ENCODE data around the gene SCN3A. TPM values are rescaled to one million over a fixed set of nuclear protein-coding genes. Genes with fewer than 3 reads are reported as not detected.

The SCN3A gene
- total RNA-seq: under 1 TPM in 1 of 2 donors, not detected in 1; 0.24 TPM

DNA sequence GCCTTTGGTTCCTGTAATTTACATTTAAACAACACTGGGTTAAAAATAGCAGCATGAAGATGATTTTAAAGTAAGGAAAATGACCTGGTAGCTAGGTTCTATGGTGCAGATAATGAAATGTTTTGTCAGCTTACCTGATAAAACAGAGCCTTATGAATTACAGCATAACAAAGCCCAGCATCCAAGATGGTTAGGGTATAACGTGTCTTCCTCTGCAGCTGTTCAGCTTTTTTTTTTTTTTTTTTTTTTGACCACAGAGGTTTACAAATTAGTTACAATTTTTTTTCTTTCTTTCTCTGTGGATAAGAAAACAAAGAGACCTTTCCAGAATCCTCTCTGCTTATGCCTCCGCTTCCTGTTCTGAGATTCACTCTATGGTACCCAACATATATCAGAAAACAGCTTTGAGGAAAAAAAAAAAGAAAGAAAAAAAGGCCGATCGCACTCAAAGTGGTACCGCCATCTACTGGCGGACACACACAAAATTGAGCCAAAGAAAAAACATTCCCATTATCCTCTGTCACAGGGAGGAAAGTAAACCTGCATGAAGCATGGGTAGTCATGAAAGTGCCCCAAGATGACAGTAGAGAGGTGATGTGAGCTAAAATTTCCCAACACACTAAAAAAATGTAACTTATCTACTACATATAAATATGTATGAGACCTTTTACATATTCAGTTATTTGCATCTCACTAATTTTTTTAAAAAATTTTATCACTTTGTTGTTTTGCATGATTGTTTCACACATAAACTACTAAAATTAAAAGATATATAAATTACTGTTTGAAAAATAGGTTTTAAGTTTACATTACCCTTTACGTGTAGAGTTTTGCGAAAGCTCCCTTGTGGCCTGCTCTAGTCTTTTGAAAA is at the start of gene SCN3A:
SCN3A (minus strand) TSS at position 362 of the 871 bp plus-strand sequence. CDS start 27,656 bp downstream, outside the sequence.
- Mint-ChIP-seq H3K4me1 (ENCODE audit: low read depth) (no peaks in the 10 kb centered on the region), H3K4me3 (no peak within 1 kb of the TSS), H3K36me3 (ENCODE audit: insufficient read depth in 2 of 2) (no peaks in the 10 kb centered on the region), H3K9me3 (no peaks in the 10 kb centered on the region), H3K27ac (no peak within 1 kb of the TSS), H3K27me3 (ENCODE audit: low read depth) (no peaks in the 10 kb centered on the region)
- DNase-seq (peak; percentile 1 to 4), ATAC-seq (replicated peaks in 1 of 2) (peak; percentile 22 to 28)

DNA sequence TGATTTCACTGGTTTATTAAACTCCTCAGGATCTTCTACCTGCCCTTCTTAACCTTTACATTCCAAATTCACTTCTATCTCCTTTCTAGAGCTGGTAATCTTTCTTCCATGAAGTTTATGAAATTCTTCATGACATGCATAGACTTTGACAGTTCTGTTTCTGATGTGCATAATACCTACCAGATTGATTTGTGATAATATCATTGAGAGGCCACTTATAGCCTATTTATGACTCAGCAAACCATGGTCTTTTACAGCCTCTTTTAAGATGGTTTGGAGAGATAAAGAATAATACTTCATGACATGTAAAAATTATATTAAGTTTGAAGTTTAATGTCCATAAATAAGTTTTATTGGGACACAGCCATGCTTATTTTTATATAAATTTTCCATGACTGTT is 49.3 kb upstream of the SCN3A start:
- Mint-ChIP-seq H3K4me3 (no peak overlapping the region), H3K27ac (no peak overlapping the region), H3K4me1 (ENCODE audit: low read depth) (no peaks in the 10 kb centered on the region), H3K36me3 (ENCODE audit: insufficient read depth in 2 of 2) (peaks cover 0 to 2% of the 10 kb centered on the region in 2 donors), H3K9me3 (no peaks in the 10 kb centered on the region), H3K27me3 (ENCODE audit: low read depth) (no peaks in the 10 kb centered on the region)
- DNase-seq (no peak), ATAC-seq (replicated peaks in 1 of 2) (no peak)

DNA sequence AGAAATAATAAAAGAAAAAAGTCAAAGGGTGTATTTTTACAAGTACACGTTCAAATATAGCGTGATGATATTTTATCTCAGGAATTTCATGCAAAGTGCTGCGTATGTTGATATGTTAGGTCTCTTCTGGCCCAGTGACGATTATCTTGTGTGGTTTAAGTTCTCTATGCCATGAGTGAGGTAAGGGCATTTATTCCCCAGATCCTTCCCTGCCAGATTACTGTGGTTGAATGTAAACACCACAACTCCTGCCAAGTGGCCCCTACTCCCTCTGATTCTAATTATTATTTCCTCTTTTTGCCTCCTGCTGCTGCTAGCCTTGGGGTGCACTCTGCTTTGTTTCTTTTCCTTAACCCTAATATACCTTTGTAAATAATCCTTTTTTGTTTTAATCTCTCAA is 47.5 kb upstream of the SCN3A start:
- Mint-ChIP-seq H3K27me3 (ENCODE audit: low read depth) (no peaks in the 10 kb centered on the region), H3K36me3 (ENCODE audit: insufficient read depth in 2 of 2) (no peaks in the 10 kb centered on the region), H3K4me3 (no peak overlapping the region), H3K9me3 (no peaks in the 10 kb centered on the region), H3K27ac (no peak overlapping the region), H3K4me1 (ENCODE audit: low read depth) (no peaks in the 10 kb centered on the region)
- ATAC-seq (replicated peaks in 1 of 2) (no peak), DNase-seq (no peak)

DNA sequence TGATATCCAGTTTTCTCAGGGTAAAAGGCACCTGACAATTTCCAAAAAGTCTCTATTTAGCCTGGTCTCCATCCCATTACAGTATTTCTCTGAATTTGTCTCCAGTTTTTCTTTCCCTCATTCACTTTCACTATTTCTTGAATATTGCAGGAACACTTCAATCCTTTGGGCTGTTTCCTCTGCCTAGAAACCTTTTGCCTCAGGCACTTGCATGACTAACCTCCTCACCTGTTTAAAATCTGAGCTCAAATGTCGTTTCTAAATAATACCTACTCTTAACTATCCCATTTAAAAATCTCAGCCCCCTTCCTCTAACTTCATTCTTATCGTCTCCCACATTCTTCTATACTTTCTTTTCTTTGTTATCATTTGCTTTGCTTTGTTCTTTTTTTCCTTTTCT is 44.4 kb upstream of the SCN3A start:
- Mint-ChIP-seq H3K27ac (no peak overlapping the region), H3K36me3 (ENCODE audit: insufficient read depth in 2 of 2) (no peaks in the 10 kb centered on the region), H3K4me1 (ENCODE audit: low read depth) (no peaks in the 10 kb centered on the region), H3K9me3 (no peaks in the 10 kb centered on the region), H3K4me3 (no peak overlapping the region), H3K27me3 (ENCODE audit: low read depth) (no peaks in the 10 kb centered on the region)
- DNase-seq: no peak
- no peak for ATAC-seq (replicated peaks in 1 of 2)

DNA sequence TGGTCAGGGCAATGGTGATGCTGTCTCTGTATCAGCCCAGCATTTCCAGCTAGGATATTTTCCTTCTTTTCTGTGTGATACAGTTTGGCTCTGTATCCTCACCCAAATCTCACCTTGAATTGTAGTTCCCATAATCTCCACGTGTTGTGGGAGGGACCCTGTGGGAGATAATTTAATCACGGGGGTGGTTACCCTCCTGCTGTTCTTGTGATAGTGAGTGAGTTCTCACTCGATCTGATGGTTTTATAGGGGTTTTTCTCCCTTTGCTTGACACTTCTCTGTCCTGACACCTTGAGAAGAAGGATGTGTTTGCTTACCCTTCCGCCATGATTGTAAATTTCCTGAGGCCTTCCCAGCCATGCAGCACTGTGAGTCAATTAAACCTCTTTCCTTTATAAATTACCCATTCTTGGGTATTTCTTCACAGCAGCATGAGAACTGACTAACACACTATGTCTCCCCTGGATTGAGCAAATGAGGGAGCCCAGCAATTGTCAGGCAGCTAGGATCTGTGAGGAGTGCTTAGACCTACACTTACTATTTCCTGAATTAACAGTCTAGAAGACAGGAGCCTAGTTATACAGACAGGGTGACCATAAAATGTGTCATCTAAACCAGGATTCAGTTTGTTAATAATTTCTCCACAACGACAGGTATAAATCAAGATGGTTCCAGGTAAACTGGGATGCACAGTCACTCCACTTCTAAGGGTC is 41.4 kb upstream of the SCN3A start:
- no peaks in the 10 kb centered on the region for H3K36me3 Mint-ChIP-seq (ENCODE audit: insufficient read depth in 2 of 2)

DNA sequence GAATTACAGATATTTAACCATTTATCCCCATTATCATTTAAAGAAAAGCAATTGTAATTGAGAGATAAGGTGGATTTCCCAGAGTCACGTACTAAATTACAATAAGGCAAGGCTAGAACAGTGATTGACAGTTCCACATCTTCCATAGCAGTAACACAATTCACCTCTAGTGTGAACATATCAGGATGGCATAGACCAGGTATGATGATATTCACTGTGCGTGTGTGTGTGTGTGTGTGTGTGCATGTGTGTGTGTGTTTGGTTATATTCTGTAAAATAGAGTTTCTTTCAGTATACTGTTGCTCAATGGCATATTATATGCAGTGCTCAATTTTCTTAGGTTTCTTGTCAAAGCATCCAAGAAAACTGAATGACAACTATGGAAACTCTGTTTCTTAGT is 37.1 kb upstream of the SCN3A start:
- Mint-ChIP-seq H3K27me3 (ENCODE audit: low read depth) (no peaks in the 10 kb centered on the region), H3K36me3 (ENCODE audit: insufficient read depth in 2 of 2) (no peaks in the 10 kb centered on the region)

More for the DNA sequence above, 41.4 kb upstream of the SCN3A start:
- H3K4me1 Mint-ChIP-seq (ENCODE audit: low read depth): no peaks in the 10 kb centered on the region
- no peak overlapping the region for H3K4me3 Mint-ChIP-seq
- H3K27me3 Mint-ChIP-seq (ENCODE audit: low read depth): no peaks in the 10 kb centered on the region
- ATAC-seq (replicated peaks in 1 of 2): no peak
- no peaks in the 10 kb centered on the region for H3K9me3 Mint-ChIP-seq
- no peak overlapping the region for H3K27ac Mint-ChIP-seq
- no peak for DNase-seq

DNA sequence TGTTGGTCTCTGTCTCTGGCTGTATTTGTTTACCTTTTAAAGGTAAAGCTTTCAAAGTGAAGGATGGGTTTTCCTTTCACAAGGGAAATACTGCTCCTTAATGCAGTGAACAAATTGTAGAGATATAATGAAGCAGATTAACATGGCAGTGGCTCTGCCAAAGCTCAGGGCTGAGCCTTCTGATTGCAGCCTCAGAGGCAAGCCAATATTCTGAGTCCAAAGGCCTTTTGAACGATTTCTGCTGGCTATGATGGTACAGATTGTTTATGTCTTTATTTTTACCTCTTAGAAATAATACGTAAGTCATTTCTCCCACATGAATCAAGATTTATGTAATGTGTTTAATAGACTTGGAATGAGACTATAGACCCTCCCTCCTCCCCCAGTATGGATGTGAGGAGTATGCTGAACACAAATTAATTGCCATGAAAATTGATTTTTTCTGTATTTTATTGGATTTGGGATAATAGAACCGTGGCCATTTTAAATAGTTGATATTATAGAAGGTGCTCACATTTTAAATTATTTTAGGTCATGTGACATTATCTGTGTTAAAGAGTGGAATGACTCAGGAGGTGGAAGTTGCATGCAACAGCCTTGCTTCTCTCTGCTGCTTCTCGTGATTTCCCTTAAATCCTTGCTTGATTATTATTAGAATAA is 36.1 kb upstream of the SCN3A start:
- no peaks in the 10 kb centered on the region for H3K27me3 Mint-ChIP-seq (ENCODE audit: low read depth)
- no peak overlapping the region for H3K4me3 Mint-ChIP-seq
- DNase-seq (no peak), ATAC-seq (replicated peaks in 1 of 2) (no peak)
- H3K27ac Mint-ChIP-seq: no peak overlapping the region
- H3K4me1 Mint-ChIP-seq (ENCODE audit: low read depth): no peaks in the 10 kb centered on the region
- H3K36me3 Mint-ChIP-seq (ENCODE audit: insufficient read depth in 2 of 2): no peaks in the 10 kb centered on the region
- H3K9me3 Mint-ChIP-seq: no peaks in the 10 kb centered on the region

More for the DNA sequence above, 37.1 kb upstream of the SCN3A start:
- Mint-ChIP-seq H3K4me3 (no peak overlapping the region), H3K27ac (no peak overlapping the region), H3K9me3 (no peaks in the 10 kb centered on the region), H3K4me1 (ENCODE audit: low read depth) (no peaks in the 10 kb centered on the region)
- ATAC-seq (replicated peaks in 1 of 2) (no peak), DNase-seq (no peak)

DNA sequence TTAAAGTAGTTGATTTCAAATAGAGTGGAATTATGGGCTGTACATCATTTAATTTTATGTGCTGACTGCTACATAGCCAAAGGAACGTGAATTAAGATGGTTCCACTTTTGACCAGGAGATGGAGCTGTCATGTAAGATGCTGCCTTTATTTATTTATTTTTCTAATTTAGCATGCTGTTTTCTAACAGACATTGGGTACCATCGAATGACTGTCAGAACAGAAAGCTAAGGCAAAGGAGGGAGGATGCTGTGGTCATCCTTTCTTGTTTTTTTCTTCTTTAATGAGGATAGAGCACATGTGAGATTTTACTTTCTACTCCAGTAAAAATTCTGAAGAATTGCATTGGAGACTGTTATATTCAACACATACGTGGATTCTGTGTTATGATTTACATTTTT is 35.4 kb upstream of the SCN3A start, which contains the start of gene SCN2A:
SCN2A (plus strand) TSS at position 185 of the 400 bp plus-strand sequence. CDS start 56,410 bp downstream, outside the sequence.
- Mint-ChIP-seq H3K27ac (no peak within 1 kb of the TSS), H3K36me3 (ENCODE audit: insufficient read depth in 2 of 2) (no peaks in the 10 kb centered on the region), H3K27me3 (ENCODE audit: low read depth) (no peaks in the 10 kb centered on the region), H3K9me3 (no peaks in the 10 kb centered on the region), H3K4me3 (no peak within 1 kb of the TSS), H3K4me1 (ENCODE audit: low read depth) (no peaks in the 10 kb centered on the region)
- ATAC-seq (replicated peaks in 1 of 2) (no peak), DNase-seq (peak; percentile 0 to 6)

DNA sequence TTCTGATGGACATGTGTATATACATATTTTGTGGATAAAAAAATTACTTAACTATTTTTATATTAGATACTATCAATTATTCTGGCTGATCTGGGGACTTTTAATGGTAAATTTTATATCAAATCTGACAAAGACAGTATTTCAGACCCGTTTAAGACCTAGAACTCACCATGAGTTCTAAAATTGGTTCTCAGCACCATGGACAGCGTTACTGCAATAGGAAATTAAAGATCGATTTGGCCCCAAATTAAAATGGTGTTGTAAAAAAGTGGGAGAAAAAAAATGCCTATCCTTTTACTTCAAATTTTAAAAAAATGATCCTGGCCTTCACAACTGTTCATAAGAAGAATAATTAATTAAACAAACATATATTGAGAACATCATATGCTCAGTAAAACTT is 34.4 kb upstream of the SCN3A start:
- Mint-ChIP-seq H3K4me1 (ENCODE audit: low read depth) (no peaks in the 10 kb centered on the region), H3K9me3 (no peaks in the 10 kb centered on the region), H3K4me3 (no peak overlapping the region), H3K36me3 (ENCODE audit: insufficient read depth in 2 of 2) (no peaks in the 10 kb centered on the region), H3K27ac (no peak overlapping the region), H3K27me3 (ENCODE audit: low read depth) (no peaks in the 10 kb centered on the region)
- ATAC-seq (replicated peaks in 1 of 2) (no peak), DNase-seq (no peak)

DNA sequence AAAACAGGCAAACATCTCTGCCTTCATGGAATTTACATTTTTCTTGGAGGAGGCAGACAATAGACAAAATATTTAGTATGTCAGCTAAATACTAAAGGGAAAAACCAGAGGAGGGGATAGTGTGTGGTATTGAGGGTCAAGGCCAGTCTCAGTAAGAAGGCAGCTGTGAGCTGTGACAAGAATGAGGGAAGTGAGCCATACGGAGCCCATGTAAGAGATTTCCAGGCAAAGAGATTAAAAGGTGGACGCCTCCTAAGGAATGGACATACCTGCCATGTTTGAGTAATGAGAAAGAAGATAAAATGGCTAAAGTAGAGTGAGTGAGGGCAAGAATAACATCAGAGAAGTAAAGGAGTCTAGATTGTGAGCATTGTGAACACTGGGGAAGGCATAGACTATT is 33.2 kb upstream of the SCN3A start:
- Mint-ChIP-seq H3K4me1 (ENCODE audit: low read depth) (no peaks in the 10 kb centered on the region), H3K27ac (no peak overlapping the region), H3K36me3 (ENCODE audit: insufficient read depth in 2 of 2) (no peaks in the 10 kb centered on the region), H3K9me3 (no peaks in the 10 kb centered on the region), H3K4me3 (no peak overlapping the region), H3K27me3 (ENCODE audit: low read depth) (no peaks in the 10 kb centered on the region)
- DNase-seq (no peak), ATAC-seq (replicated peaks in 1 of 2) (no peak)

DNA sequence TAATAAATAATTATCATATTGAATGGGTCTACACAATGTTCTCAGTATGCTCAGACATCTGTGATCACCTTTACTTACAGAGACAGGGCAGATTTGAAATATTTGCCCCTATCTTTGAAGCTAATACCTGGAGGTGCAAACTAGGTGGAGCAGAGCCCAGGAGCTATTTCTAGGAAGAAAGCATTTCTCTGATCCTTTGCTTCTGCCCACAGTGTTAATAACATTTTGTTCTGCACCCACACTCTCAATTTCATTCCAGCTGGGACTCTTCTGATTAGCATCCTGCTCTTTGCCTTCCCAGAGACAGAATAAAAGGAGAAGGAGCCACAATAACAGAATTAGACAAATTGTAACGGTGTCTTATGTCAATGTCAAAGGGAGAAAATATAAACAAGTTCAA is 23.7 kb upstream of the SCN3A start:
- H3K27me3 Mint-ChIP-seq (ENCODE audit: low read depth): peaks cover 6% of the 10 kb centered on the region
- no peaks in the 10 kb centered on the region for H3K9me3 Mint-ChIP-seq
- no peaks in the 10 kb centered on the region for H3K36me3 Mint-ChIP-seq (ENCODE audit: insufficient read depth in 2 of 2)
- no peak for ATAC-seq (replicated peaks in 1 of 2)
- H3K4me3 Mint-ChIP-seq: no peak overlapping the region
- H3K27ac Mint-ChIP-seq: no peak overlapping the region
- H3K4me1 Mint-ChIP-seq (ENCODE audit: low read depth): no peaks in the 10 kb centered on the region
- DNase-seq: no peak

DNA sequence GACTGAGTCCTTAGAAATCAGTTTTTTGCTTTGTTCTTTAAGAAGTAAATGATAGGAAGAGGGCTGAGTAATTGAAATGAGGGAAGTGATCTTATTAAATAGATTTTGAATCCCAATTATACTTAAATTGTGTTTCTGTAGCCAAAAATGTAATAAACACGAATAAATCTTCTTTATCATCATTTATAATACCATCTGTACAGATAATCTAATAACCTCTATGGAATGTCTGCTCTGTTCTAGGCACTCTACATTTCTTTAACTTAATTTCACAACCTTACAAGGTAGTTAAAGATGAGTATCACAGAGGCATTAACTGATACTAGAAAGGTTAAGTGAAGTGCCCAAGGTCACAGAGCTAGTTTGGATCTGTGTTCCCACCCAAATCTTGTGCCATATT is 21.1 kb upstream of the SCN3A start:
- H3K36me3 Mint-ChIP-seq (ENCODE audit: insufficient read depth in 2 of 2): no peaks in the 10 kb centered on the region
- no peak overlapping the region for H3K4me3 Mint-ChIP-seq
- H3K9me3 Mint-ChIP-seq: no peaks in the 10 kb centered on the region
- ATAC-seq (replicated peaks in 1 of 2): no peak
- DNase-seq: no peak
- peaks cover 6% of the 10 kb centered on the region for H3K27me3 Mint-ChIP-seq (ENCODE audit: low read depth)
- H3K4me1 Mint-ChIP-seq (ENCODE audit: low read depth): no peaks in the 10 kb centered on the region
- H3K27ac Mint-ChIP-seq: no peak overlapping the region

DNA sequence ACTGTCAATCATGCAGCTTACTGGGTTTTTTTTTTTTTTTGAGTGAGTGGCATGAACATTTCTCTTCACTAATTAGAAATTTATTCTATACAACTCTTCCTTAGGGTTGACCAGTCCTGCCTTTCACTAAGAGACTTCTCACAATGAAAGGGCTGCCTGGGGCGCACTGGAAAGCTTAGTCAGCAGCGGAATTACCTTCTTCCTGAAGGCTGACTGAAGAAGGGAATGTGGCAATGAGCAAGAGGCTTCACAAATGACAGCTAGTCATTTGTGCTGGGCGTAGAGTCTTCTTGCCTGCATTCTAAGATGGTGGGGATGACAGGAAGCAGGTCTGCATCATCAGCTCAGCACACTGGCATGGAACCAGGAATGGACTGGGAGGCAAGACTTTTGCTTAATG is 15.6 kb upstream of the SCN3A start:
- H3K4me1 Mint-ChIP-seq (ENCODE audit: low read depth): no peaks in the 10 kb centered on the region
- no peak for DNase-seq
- H3K36me3 Mint-ChIP-seq (ENCODE audit: insufficient read depth in 2 of 2): no peaks in the 10 kb centered on the region
- no peak overlapping the region for H3K27ac Mint-ChIP-seq
- no peak for ATAC-seq (replicated peaks in 1 of 2)
- H3K4me3 Mint-ChIP-seq: no peak overlapping the region
- H3K27me3 Mint-ChIP-seq (ENCODE audit: low read depth): no peaks in the 10 kb centered on the region
- no peaks in the 10 kb centered on the region for H3K9me3 Mint-ChIP-seq
